ENCODE results near the gene KIF1A.

KIF1A gene

DNA sequence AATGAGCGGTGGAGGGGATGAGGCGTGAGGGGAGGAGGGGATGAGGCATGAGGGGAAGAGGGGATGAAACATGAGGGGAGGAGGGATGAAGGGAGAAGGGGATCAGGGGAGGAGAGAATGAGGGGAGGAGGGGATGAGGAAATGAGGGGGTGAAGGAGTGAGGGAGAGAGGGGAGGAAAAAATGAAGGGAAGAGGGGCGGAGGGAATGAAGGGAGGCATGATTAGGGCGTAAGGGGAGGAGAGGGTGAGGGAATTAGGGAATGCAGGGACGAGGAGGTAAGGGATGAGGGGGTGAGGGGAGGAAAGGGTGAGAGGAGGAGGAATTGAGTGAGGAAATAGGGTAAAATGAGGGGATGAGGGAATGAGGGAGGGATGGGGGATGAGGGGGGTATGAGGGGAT lies 87.8 kb downstream of the KIF1A start:
- no peak for DNase-seq

DNA sequence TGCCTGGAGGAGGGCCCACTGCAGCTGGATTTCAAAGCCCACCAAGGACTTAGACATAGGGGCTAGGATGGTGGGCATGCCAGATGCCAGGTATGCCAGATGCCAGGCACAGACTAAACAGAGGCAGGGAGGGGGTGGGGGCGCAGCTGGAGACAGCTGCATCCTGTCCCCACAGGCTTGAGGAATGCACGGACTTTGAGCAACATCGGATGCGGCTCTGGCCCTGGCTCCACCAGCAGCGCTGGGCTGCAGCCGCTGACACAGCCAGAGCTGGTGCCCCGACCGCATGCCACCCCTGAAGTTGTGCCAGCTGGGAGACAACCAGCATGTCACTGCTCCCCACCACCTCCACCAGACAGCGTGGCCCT lies 88.9 kb downstream of the KIF1A start:
- DNase-seq = no peak

DNA sequence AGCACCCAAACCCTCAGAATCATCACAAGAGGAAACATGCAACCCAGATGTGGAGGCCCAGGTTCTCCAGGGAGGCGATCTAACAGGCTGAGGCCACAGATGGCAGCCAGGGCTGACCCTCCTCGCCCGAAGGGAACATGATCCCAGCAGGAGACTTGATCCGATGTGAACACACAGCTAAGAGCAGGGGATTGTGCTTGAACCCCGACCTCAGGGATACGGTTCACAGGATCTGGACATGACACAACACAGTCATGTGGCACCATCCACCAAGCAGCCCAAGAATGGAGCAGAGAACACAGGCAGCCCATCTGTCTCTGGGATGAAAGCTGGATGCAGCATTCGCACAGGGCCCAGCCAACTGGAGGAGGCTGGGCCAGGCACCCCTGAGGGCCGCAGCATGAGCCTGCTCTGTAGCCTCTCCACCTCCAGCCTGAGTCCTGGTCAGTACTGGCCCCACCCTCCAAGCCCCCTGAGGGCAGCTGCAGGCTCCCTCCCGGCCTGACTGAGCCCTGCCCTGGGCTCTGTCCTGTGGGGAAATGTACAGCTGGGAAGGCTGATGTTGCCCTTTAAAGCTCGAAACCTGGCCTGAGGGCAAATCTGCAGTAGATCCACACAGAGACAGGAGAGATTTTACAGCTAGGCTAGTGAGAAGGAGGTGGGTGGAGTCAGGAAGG lies 89.4 kb downstream of the KIF1A start:
- DNase-seq = peak; percentile 19

DNA sequence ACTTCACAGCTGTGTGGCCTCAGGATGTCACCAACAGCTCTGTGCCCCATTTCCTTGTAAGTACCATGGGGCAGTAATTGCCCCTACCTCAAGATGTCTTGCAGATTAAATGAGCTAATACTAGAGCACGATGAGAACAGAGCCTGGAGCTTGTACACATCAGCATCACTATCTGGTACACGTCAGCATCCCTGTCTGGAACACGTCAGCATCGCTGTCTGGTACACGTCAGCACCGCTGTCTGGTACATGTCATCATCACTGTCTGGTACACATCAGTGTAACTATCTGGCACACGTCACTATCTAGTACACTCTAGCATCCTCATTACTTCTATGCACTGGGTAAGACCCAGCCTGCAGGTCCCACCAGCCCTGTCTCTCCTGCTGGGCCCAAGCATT lies 91.2 kb downstream of the KIF1A start:
- DNase-seq = no peak

DNA sequence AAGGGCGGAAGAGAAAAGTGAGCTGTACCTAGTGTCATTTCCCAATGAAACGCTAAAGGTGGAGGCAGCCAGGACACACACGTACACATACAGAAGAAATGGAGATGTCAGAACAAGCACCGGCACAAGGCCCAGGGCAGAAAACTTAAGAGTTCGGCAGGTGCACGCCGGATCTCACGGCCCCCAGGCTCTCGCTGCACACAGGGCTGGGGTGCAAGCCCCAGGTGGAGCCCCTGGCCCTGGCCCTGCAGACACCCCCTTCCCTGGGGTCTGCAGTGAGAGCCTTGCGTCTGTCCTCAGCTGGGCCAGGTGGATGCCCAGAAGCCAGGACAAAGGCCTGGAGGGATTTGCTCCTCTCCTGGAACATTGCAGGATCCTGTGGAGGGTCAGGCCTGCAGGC lies 91.7 kb downstream of the KIF1A start:
- DNase-seq = no peak

DNA sequence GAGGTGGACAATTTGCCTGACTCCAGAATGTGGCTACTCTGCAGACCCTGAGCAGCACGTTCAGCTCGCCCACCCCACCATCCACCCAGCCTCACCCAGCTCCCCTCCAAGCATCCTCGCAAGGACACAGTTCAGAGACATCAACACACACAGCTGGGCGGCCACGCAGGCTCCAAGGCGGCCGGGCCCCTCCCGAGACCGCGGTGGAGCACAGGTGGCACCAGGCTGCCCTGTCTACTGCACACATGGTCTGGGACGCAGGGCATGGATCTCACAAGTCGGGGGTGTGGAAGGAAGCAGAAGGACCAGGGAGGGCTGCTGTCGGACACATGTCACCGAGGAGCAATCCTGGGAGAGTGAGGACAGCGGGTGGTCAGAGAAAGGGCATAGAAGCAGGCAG lies 92.1 kb downstream of the KIF1A start:
- DNase-seq = no peak

DNA sequence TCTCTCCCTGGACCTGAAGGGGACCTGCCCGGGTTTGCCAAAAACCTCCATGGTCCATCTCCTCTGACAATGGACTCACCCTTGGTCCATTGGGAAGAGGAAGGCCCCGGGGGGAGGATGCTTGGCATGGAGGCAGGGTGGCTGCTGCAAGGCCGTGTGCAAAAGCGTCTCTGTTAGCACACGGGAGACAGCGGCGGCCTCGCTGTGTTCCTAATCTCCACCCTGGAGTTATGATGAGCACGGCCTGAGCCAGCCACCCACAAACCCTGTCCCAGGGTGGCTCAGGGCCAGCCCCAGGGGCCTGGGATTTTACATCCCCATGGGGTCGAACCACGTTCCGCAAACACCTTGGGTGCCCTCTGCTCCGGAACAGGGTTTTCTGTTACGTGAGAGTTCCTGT lies 92.6 kb downstream of the KIF1A start:
- DNase-seq = no peak

DNA sequence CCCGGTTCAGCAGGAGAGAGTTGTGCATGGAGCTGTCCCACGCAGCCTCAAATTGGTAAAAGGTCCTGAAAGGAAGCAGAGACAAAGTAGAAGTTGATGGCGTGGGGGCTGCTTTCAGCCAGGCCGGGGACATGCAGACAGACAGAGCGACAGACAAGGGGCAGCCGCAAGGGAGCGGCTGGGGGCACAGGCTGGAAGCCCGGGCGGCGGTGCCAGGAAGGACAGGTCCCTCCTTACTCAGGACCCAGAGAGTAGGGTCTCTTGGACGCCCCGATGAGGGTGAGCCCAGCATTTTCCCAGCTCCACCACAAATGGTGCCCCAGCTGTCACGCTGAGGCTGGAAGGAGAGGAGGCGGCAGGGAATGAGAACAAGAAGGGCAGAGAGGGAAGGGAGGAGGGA lies 93.1 kb downstream of the KIF1A start:
- no peak for DNase-seq

DNA sequence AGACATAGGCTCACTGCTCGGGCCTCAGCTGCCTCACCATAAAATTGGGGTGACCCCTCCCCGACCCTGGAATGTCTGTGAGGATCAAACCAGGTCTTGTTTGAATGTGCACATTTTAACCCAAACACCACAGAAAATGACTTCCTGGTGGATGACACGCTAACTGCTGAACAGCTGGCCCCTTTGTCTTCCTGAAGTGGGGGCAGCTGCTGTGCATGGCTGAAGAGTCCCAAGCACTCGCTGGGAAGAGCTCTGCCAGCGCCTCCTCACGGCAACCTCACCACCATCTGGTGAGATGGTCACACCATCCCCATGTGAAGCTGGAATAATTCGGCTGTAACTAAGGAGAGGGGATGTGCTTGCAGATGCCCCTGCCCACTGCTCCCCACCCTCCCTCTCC lies 94.3 kb downstream of the KIF1A start:
- peak; percentile 85 for DNase-seq

DNA sequence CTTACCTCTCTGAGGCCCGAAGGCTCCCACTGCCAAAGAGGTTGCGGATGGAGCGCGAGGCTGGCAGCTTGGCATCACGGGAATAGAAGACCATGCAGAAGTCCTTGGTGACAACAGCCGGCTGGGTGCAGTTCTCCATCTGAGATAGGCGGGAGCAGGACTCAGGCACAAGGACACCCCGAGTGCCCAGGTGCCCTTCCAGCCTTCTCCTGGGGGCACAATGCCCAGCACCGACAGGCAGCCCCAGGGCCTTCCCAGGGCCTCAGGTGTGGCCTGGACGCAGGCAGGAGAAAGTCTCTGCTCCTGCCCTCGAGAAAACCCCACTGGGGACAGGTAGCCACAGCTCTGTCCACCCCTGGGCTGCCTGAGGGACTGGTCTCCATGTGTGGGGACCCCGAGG lies 94.8 kb downstream of the KIF1A start:
- no peak for DNase-seq

DNA sequence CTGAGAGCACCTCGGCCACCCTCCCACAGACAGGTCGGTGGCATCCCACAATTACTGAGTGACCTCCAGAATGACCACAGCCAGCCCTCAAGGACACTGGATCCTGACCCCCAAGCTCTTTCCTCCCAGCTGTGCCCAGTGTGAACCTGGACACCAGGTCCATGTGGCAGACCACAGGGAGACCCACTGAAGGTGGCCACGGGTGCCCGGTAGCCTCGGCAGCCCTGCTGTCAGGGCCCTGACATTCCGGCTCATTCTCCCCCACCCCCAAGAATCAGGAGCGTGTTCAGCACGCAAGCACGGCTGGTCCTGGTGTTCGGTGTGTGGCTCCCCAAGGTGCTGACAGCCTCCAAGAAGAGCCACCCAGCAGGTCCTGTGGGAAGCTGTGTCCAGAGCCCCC lies 95.6 kb downstream of the KIF1A start:
- DNase-seq = no peak

DNA sequence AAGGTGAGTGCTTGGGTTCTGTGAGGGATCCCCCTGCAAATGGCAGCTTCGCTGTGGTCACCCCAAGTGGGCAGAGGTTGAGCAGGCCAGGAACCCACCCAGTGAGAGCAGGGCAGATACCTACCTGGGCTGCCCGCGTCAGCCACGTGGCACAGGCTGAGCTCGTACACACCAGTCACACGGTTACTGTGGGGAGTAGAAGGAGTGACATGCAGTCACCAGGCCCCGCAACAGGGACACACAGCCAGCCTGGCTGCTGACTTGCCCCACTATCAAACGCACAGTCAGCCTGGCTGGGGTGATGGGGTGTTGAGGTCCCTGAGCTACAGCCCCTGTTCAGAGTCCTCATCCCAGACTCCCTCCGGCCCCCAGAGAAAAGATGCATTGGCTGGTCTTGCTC lies 96.2 kb downstream of the KIF1A start:
- no peak for DNase-seq

DNA sequence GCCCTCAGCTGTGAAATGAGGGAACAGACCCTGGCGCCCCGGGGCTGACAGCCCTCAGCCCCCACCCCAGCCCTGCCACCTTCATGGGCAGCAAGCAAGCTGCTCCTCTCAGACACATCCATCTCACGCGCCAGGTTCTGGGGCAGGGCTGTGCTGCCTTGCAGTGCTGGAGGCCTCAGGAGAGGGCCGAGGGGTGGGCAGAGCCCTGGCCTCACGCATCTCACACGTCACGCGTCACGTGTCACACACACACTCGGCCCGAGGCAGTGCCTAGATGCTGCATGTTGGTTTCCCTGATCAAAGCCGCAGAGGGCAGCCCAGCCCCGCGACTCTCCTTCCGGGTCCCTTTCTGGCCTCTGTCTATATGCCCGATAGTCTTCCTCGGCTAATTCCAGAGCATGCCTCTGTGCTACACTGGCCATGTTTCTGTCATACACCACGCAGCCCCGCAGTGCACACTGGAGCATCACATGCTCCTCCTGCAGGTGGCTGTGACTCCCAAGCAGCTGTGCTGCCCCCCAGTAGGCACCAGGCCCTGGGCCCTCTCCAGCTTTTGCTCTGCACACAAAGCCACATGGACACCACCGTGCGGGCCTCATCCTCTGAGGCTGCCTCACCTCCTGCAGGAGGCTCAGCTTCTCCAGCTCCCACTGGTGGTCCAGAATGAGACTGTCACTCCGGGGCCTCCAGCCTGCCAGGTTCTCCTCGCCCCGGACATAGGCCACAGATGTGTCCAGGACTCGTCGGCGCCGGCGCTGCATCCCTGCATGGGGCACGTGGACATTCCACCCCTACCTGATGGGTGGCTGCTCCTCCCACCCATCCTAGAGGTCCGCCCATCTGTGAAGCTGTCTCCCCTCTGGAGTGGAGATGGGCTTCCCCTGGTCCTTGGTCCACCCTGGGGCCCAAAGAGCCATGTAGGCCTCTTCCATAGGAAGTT lies 97.0 kb downstream of the KIF1A start:
- DNase-seq = no peak

DNA sequence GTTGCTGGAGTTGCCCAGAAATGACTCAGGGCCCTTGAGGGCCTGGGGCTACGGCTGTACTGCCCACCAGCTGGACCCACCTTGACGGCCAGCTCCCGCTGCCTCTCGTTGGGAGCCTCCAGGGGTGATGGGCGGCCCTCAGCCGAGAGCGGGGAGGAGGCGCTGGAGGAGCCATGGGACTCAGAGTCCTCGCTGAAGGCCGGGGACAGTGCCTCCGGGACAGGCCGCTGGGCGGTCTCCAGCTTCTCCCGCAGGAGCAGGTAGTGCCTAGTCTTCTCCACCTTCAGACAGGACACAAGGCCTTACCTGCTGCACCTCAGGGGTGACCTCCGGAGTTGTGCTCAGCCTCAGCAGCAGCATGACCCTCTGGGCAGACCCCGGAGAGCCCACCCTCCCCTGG lies 97.6 kb downstream of the KIF1A start:
- DNase-seq = no peak

DNA sequence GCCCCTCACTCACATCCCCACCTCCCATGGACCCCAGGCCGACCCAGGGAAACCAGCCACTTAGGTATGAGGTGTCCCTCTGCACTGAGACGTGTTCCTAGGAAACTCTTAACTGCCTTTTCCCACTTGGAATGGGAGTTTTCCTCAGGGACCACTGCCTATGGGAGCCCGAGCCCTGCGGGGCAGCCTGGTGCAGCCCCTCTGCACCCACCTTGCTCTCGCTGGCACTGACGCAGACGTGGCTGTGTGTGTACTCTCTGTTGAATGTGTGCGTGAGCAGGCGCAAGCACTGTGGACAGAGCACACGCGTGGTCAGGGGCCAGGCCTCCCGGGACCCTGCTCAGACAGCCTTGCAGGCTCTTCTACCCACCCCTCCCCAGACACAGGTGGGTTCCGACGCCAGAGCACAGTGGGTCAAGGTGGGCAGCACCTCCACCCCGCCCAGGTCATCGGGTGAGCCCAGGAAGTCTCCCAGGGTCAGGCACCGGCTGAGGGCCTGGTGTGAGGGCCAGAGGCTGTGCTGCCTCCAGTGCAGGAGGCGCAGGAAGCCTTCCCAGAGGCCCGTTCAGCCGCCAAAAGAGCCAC lies 98.3 kb downstream of the KIF1A start:
- no peak for DNase-seq

DNA sequence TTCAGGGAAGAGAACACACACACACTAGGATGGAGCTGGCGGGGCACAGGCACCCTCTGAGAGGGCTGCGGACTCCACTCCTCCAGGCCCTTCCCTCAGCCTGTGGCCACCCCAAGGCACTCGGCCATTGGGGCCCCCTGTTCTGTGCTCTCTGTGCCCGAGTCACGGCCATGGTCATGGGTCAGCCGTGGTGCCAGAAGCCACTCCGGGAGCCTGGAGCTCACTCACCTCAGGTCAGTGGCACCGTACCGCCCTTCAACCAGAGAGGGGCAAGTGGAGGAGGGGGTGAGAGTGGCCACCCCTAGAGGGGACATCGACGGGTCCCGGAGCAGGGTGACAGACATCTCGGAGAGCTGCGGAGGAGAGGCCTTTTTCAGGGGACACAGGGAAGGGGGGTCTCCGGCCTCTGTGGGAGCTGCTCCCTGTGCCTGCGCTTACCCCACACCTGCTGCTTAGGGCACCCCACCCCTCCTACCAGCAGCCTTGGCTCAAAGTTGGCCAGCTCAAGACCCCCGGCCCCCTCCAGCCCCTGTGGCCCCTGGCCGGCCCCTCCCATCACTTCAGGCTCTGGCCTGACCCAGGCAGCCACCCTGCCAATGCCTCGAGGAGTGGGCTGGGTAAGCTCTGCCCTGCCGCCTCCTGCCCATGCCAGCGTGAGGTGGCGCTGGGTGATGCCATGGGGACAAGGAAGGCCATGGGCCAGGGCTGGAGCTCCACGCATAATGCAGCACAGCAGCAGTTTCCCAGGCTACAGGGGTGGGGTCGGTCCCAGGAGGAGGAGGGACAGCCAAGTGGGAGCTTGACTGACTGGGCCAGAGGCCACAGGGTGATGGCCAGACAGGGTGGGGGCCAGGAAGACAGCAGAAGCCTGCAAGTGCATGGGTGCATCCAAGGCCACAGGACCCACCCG lies 99.1 kb downstream of the KIF1A start:
- DNase-seq = no peak

DNA sequence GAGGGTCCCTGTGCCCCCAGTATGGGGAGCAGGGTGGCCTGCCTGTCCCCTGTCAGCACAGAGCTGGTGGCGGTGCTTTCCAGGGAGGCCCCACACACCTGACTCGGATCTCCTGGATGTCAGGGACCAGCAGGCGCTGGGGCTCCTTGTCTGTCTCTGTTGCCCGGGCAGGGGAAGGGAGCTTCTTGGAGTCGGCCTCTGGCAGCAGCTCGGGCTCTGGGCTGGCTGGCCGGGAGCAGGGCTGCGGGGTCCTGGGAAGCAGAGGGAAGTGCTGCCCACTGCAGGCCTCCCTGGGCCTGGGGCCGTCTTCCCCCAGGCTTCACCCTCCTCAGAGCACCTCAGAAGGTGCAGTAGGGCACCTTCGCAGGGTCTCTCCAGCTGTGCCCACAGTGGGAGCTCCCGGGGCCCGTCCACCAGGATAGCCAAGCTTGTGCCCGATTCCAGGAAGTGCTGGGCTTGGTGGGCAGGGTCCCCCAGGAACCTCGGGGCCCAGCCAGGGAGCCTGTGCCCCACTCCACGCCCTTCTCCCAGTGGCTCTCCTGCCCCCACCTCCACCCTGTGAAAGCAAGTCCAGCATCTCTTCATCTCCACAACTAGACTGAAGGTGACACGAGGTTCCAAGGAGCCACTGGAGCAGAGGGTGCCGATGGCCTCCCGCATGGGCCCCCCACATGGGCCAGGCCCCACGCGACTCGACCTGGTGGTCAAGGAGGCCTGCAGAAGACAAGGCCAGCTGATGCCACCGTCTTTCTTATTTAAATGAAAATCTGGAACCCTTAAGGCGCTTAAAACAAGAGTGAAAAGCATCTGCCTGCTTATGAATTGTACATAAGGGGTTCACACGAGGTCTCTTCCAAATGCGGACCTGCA lies 100.1 kb downstream of the KIF1A start:
- no peak for DNase-seq

DNA sequence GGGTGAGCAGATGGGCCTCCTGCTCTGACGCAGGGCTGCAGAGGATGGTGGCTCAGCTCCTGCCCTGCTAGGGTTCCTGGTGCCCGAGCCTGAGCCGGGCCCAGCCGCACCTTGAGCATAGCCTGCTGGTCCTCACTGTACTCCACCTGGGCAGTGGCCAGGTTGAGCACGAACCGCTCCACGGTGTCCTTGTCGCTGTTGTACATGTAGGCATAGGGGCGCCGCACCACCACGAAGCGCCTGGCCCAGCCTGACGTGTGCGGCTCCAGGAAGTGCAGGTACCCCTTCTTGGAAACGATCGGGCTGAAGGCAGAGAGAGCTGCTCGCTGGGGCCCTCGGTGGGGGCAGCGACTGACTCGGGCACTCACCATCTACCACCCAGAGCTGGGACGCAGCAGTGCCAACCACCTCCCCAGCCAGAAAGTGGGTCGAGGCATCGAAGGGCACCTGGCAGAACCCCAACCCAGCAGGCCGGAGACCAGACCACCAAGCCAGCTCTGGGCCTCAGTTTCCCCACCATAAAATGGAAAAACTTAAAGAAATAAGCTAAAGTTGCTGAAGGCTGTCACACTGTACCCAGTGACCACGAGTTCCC lies 101.0 kb downstream of the KIF1A start:
- no peak for DNase-seq

DNA sequence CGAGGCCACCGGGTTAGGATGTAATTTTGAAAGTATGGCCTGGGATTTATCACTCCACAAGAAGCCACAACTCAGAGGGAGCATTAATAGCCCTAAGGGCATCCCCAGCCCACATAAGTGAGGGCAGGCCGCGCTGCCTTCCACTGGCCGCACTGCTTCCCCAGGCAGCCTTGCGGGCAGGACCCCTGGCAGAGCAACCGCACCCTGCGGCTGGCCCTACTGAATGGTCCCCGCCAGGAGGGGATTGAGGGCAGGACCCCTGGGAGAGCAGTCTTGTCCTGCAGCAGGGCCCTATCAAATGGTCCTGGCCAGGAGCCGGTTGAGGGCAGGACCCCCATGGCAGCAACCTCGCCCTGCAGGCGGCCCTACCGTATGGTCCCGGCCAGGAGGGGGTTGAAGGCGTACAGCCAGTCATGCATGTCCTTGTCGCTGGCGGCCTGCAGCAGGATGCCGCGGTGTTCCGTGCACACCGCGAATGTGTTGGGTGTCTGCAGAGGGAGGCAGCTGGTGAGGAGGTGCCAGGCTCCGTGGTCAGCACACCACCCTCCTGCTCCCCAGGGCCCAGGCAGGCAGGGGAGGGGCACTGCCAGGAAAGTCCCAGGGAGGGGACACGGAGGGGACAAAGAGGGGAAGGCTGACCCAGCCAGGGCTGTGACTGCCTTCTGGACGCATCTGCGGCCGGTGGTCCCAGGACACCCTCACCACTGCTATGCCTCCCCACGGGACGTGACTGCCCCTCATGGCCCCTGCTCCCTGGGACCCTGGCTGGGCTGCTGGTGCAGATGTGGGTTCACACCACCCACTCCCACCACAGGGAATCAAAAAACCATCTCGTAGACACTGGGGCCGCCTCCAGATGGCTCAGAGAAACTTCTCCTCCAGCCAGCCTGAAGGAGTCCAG lies 102.1 kb downstream of the KIF1A start:
- DNase-seq = no peak

DNA sequence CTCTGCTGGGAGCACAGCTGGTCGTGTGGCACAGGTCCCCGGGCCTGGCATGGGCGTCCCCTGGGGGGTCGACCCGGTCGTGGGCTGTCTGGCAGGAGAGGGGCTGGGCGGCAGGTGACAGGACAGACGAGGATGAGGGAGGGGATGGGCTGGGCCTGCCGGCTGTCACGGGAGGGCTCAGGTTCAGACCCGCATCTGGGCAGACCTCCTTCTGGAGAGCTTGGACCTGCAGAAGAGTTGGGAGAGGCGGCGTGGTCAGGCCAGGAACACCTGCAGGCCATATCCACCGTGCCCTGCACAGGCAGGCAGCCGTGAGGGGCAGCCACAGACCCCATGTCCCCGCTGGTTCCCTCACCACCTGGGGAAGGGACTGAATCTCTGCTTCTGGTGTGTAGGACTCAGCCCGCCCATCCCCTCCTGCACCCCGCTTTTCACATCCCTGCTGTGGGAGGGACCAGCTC lies 102.8 kb downstream of the KIF1A start:
- no peak for DNase-seq
